Central memory CD4-positive, alpha-beta T cell (primary cell): Measurements from ENCODE around the gene CAPRIN1.
"Not testable (repeated sequence)": the region's sequence is repeated elsewhere in the genome, so short reads cannot be mapped to it uniquely, and the experiment has no call there.

Experiments used
- DNase-seq: peaks from one replicate; pipeline ENCODE4 v3.0.0; 2022

CAPRIN1 gene

DNA sequence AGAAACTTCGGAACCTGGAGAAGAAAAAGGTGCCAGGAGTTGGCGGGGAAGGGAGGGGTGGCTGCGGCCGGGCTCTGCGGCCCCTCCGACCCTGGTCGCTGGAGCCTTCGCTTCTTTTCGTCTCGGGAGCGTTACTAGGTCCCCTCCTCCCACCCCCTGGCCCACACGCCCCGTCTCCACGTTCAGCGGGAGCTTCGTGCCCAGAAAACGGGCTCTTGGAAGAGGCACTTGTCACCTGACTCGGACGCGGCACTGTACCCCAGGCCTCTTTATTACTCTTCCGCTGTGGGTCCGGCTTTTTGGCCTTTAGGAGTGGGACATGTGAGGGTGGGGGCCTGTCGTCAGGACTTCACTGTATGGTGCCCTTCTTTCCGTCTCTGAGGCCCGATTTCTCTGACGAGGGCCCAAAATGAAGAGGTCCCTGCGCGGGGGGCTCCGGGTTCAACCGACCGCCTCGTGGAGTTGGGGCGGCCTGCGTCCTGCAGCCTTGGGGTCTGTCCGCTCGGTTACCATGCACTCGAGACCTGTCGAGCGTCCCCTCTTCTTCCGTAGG, 1.2 kb downstream of the CAPRIN1 start:
- no peak for DNase-seq

GRCh38 chr11:34053161-34053686, 1.7 kb downstream of the CAPRIN1 start:
- peak; percentile 77 for DNase-seq

DNA sequence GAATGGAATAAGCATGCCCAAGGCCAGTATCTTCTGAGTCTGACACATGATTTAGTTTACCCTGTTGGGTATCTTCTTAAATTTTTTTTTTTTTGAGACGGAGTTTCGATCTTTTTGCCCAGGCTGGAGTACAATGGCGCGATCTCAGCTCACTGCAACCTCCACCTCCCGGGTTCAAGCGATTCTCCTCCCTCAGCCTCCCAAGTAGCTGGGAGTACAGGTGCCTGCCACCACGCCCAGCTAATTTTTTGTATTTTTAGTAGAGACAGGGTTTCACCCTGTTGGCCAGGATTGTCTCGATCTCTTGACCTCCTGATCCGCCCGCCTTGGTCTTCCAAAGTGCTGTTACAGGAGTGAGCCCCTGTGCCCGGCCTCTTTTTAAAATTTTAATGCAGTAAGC, 2.8 kb downstream of the CAPRIN1 start:
- DNase-seq = not testable (repeated sequence)

GRCh38 chr11:34055218-34056000, 3.9 kb downstream of the CAPRIN1 start:
- DNase-seq = no peak

- no peak for DNase-seq
These were observed 5.1 kb downstream of the CAPRIN1 start for GRCh38 chr11:34056672-34057071.

GRCh38 chr11:34063061-34063795, 11.7 kb downstream of the CAPRIN1 start:
- DNase-seq = no peak

- no peak for DNase-seq
These were observed 12.8 kb downstream of the CAPRIN1 start for GRCh38 chr11:34064291-34064690.

GRCh38 chr11:34065505-34066203, 14.1 kb downstream of the CAPRIN1 start:
- peak; percentile 10 for DNase-seq

DNA sequence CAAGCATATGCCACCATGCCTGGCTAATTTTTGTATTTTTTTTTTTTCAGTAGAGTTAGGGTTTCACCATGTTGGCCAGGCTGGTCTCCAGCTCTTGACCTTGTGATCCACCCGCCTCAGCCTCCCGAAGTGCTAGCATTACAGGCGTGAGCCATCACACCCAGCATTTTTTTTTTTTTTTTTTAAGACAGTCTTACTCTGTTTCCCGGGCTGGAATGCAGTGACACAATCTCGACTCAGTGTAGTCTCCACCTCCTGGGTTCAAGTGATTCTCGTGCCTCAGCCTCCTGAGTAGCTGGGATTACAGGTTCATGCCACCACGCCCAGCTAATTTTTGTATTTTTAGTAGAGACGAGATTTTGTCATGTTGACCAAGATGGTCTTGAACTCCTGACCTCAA, 15.2 kb downstream of the CAPRIN1 start:
- not testable (repeated sequence) for DNase-seq

GRCh38 chr11:34067383-34068065, 16.0 kb downstream of the CAPRIN1 start:
- no peak for DNase-seq

- no peak for DNase-seq
These were observed 16.6 kb downstream of the CAPRIN1 start for GRCh38 chr11:34068111-34068510.

DNA sequence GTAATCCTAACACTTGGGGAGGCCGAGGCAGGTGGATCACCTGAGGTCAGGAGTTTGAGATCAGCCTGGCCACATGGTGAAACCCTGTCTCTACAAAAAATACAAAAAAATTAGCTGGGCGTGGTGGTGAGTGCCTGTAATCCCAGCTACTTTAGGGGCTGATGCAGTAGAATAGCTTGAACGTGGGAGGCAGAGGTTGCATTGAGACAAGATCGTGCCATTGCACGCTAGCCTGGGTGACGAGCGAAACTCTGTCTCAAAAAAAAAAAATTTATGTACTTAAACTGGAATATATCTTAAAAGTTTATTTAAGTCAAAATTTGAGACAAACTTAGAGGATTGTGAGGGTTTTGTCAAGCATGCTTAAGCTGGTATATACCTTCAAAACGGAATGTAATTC, 19.8 kb downstream of the CAPRIN1 start:
- not testable (repeated sequence) for DNase-seq

DNA sequence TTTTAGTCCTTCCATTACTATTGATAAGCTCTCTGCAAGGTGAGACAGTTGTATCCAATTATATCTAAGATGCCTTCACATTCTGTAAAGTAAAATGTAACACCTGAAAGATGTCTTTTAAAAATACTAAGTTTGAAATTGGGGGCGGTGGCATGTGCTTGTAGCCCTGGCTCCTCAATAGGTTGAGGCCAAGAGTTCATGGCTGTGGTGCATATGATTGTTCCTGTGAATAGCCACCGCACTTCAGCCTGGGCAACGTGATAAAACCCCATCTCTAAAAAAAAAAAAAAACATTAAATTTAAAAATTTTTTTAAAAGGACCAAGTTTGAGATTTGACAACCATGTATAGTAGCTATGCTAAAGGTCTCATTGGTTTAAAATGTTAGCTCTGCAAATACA, 20.5 kb downstream of the CAPRIN1 start:
- DNase-seq = no peak

DNA sequence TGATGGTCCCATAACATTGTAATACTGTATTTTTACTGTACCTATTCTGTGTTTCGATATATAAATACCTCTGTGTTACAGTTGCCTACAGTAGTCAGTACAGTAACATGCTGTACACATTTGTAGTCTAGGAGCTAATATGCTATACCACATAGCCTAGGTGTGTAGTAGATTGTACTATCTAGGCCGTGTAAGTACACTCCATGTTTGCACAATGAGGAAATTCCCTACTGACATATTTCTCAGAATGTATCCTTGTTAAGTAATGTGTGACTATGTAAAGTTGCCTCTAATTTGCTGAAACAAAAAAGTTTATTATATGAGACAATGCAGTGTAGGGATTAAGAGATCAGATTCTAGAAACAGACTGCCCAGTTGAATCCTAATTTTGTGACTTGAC, 21.3 kb downstream of the CAPRIN1 start:
- DNase-seq = no peak

DNA sequence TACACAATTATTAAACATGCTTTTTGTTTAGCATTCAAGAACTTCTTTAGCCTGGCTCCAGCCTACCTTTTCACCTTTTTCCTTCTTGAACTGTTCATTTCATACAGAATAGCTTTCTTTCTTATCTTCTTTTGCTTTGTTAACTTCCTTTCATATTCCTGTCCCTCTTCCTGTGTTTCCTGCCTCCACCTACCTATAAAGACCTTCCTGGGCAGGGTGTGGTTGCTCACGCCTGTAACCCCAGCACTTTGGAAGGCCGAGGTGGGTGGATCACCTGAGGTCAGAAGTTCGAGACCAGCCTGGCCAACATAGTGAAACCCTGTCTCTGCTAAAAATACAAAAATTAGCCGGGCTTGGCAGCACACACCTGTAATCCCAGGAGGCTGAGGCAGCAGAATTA, 22.9 kb downstream of the CAPRIN1 start:
- no peak for DNase-seq

GRCh38 chr11:34075178-34075820, 23.8 kb downstream of the CAPRIN1 start:
- no peak for DNase-seq

- DNase-seq = no peak
These were observed 29.1 kb downstream of the CAPRIN1 start for GRCh38 chr11:34080609-34081008.

DNA sequence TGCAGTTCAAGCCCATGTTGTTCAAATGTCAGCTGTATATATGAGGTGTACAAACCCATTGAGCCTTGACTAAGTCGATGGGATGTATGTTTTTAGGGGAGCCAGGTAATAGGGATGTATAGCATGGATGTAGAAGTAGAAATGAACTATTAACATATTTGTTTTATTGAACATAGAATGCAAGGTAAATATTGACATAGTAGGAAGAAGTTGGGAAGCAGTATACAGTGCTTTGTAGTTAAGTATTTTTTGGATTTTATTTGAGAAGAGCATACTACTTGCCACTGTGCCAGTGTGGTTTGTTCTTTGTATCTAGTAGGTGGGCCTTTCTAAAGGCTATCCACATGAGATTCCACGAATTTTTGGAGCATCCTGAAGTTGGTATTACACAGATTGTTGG, 33.1 kb downstream of the CAPRIN1 start:
- DNase-seq = no peak

- DNase-seq = no peak
These were observed 35.2 kb downstream of the CAPRIN1 start for GRCh38 chr11:34086554-34087283.

GRCh38 chr11:34091825-34092224, 40.3 kb downstream of the CAPRIN1 start:
- no peak for DNase-seq

- not testable (repeated sequence) for DNase-seq
These were observed 43.4 kb downstream of the CAPRIN1 start for GRCh38 chr11:34094900-34095299.
